Stimulated activated CD4-positive, alpha-beta T cell treated with anti-CD3 and anti-CD28 coated beads, Interleukin-1b, Interleukin-23, amount 100 ng/mL, for 48 hours (primary cell): ENCODE measurements around the gene ACTR8.

Experiments
- DNase-seq: peaks from one replicate; pipeline ENCODE4 v3.0.0-alpha.2; 2020

Gene ACTR8

DNA sequence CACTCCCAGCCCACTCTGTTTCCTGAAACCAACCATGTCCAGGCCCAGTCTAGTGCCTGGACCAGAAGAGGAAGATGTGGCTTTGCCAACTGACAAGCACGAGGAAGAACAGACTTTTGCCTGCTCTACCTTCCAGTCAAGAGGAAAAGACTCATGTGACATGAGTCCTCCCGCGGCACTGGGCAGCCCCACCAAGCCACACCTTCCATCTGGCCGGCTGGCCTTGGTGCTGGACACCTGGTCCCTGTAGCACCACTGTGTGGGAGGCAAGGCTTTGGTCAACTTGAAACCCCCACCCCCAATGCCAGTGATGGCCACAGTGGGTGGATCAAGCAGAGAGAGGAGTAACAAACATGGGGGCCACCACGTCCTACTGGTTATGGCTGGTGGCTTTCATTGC is 48.3 kb downstream of the ACTR8 start:
- no peak for DNase-seq

GRCh38 chr3:53833053-53833645 is 48.8 kb downstream of the ACTR8 start:
- no peak for DNase-seq

DNA sequence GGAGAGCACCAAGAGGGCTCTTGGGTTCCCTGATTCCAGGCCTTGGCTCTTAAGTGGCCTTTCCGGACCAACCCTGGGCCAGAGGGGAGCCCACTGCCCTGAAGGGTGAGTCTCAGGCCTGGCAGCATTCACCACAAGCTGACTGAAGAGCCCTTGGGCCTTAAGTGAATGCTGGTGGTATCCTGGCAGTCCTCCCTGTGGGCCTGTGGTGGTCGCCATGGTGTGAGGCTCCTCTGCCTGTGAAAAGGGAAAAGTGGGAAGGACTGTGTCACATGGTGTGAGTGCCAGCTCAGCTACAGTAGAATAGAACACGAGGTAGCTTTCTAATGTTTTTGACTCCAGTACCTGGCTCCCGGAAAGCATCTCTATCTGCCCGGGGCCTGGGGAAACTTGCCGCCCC is 51.0 kb downstream of the ACTR8 start:
- no peak for DNase-seq

GRCh38 chr3:53829605-53830004 is 52.3 kb downstream of the ACTR8 start:
- DNase-seq = no peak

DNA sequence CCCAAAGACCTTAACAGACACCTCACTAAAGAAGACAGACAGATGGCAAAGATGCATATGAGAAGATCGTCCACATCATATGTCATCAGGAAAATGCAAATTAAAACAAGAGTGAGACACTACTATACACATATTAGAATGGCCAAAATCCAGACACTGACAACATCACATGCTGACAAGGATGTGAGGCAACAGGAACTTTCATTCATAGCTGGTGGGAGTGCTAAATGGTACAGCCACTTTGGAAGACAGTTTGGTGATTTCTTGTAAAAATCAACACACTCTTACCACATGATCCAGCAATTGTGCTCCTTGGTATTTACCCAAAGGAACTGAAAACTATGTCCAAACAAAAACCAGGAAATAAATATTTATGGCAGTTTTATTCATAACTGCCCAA is 53.4 kb downstream of the ACTR8 start:
- no peak for DNase-seq

DNA sequence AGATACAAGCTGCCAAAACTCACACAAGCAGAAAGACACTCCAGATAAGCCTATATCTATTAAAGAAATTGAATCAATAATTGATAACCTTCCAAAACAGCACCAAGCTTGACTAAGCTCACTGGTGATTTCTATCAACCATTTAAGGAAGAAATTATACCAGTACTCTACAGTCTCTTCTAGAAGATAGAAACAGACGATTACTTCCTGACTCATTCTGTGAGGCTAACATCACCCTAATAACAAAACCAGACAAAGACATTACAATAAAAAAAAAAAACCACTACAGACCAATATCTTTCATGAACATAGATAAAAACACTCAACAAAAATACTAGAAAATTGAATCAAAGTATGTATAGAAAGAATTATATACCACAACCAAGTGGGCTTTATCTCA is 55.9 kb downstream of the ACTR8 start:
- no peak for DNase-seq

DNA sequence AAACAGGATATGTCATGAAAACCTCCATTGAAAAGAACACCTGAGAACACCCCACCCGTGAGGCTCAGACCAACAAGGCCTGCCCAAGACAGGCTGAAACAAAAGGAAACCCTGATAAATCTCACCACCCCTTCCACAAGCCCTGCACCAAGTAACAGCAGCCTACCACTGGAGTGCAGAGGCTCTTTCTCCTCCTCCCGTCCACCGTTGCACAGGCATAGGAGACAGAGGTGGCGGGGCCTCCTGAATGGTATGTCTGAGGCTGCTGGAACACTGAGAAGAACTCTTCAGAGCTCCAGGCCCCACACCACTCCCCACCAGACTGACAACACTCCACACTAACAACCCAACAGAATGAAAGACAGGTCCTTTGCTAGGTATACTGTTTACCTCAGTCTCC is 57.2 kb downstream of the ACTR8 start:
- no peak for DNase-seq

GRCh38 chr3:53823956-53824657 is 57.8 kb downstream of the ACTR8 start:
- no peak for DNase-seq

DNA sequence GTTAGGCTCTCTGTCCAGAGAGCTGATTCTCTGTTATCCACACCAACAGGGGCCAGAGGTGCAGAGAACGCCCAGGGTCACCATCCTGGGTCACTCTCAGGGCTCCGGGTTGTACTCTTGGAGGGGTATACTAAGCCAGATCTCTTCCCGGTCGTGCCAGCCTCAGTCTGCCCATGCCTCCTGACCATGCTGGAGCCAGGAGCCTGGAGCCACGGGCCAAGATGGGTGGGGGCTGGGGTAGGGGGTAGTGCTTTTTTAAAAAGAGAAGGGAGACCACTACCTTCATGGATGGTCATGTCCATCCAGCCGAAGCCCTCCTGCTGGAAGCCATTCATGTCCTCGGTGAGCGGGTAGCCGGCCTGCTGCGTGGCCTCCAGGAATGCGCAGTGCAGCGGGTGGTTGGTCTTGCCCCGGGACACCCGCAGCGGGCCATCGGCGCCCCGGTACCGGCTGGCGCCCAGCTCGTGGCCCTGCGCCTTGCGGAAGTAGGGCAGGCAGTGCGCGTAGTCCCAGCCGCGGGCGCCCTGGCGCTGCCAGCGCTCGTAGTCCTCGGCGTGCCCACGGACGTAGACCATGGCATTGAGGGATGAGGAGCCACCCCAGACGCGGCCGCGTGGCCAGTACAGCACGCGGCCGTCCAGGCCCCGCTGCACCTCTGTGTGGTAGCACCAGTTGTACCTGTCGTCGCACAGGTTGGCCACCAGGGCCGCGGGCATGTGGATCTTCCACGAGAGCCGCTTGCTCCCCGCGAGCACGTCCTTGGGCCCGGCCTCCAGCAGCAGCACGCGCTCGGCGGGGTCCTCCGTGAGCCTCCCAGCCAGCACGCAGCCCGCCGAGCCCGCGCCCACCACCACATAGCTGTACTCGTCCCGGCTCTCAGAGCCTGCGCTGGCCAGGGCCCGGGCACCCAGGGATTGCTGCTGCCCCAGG is 58.7 kb downstream of the ACTR8 start:
- no peak for DNase-seq

- no peak for DNase-seq
Observed at GRCh38 chr3:53822331-53822741, 59.6 kb downstream of the ACTR8 start.

GRCh38 chr3:53821631-53822121 is 60.3 kb downstream of the ACTR8 start:
- DNase-seq = no peak

GRCh38 chr3:53820756-53821580 is 61.0 kb downstream of the ACTR8 start:
- no peak for DNase-seq

- DNase-seq = no peak
Observed at GRCh38 chr3:53820084-53820483, 61.9 kb downstream of the ACTR8 start.

GRCh38 chr3:53819163-53819868 is 62.6 kb downstream of the ACTR8 start:
- no peak for DNase-seq

DNA sequence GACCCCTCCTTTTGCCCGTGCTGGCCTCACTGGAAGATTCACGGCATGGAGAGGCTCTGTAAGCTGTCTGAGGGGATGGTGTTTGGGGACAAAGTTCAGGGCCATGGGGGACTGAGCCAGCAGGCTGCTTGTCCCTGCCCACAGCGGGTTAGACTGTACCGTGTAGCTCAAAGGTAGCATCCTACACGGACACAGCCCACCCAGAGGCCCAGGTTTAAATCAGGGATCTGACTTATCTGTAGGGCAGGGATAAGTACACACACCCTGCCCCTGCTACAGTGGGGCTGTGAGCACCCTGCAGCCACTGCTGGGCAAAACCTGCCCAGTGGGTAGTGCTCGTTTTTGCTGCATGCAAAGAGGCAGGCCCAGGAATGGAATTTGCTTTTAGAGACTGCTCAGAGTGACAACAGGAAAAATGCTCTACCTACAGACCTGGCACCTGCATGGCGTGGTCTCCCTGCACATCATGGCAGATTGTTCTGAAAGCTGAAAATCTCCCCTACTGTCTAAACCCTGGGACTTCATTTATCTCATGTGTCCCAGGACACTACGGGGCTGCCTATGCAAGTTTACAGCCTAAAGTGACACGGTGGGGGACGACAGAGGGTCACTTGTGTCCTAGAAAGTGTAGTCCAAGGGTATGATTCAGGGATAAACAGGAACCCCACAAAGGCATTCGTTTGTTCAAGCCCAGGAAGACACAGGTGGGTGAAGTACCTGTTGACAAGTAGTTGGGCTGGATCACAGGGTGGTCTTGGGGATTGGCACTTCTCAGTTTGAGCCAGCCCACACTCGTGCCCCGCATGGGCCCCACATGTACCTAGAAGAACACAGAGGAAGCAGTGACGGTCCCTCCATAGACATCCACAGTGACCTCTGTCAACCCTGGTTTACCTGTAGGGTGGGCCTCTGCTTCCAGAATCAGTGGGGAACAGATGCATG is 63.5 kb downstream of the ACTR8 start:
- no peak for DNase-seq

GRCh38 chr3:53817809-53818208 is 64.1 kb downstream of the ACTR8 start:
- DNase-seq = no peak

- DNase-seq = no peak
Observed at GRCh38 chr3:53817211-53817610, 64.7 kb downstream of the ACTR8 start.
